GM23338 (cell line): ENCODE results near the gene NF1. TPM values are rescaled to one million over a fixed set of nuclear protein-coding genes. Genes with fewer than 3 reads are reported as not detected.
A peak's percentile ranks its signal among the peaks of the same experiment; 100 is the strongest.

Source experiments
- ATAC-seq: fragments of 200-7000 bp; cut with Tn5 transposase; 3 replicates; pipeline ENCODE4 v1.9.1; 2020
- DNase-seq: peaks from one replicate; pipeline ENCODE4 v3.0.0-alpha.2; 2015; ENCODE audit warnings: low spot score
- H2AFZ ChIP-seq: fragments of 200-600 bp; sonication (generic); 2 replicates; pipeline ENCODE4 v1.8.0; 2016; ENCODE audit warnings: antibody characterized with exemption, mild to moderate bottlenecking, moderate library complexity
- H3F3A ChIP-seq: fragments of 200-600 bp; sonication (generic); replicated peaks from 2 replicates; pipeline ENCODE4 v1.8.0; 2017; ENCODE audit warnings: antibody characterized with exemption, mixed run types, low read depth
- H3K27ac ChIP-seq: fragments of 200-600 bp; sonication (generic); 2 replicates; pipeline ENCODE4 v1.6.1; 2016; ENCODE audit warnings: low read depth
- H3K27me3 ChIP-seq: fragments of 200-600 bp; sonication (generic); 2 replicates; pipeline ENCODE4 v1.8.0; 2016; ENCODE audit warnings: mild to moderate bottlenecking, mixed run types, moderate library complexity; ENCODE audit not compliant: insufficient read depth
- H3K36me3 ChIP-seq: fragments of 200-600 bp; sonication (generic); 2 replicates; pipeline ENCODE4 v1.8.0; 2016; ENCODE audit warnings: mild to moderate bottlenecking; ENCODE audit not compliant: insufficient read depth
- H3K4me1 ChIP-seq: fragments of 200-600 bp; sonication (generic); 2 replicates; pipeline ENCODE4 v1.8.0; 2016; ENCODE audit warnings: mild to moderate bottlenecking, moderate library complexity; ENCODE audit not compliant: insufficient read depth
- H3K4me2 ChIP-seq: fragments of 200-600 bp; sonication (generic); 2 replicates; pipeline ENCODE4 v1.7.1; 2017; ENCODE audit warnings: mixed run types
- H3K4me3 ChIP-seq: fragments of 200-600 bp; sonication (generic); 2 replicates; pipeline ENCODE4 v1.6.1; 2016; ENCODE audit warnings: mixed run types
- H3K79me2 ChIP-seq: fragments of 200-600 bp; sonication (generic); replicated peaks from 2 replicates; pipeline ENCODE4 v1.8.0; 2017; ENCODE audit warnings: mild to moderate bottlenecking; ENCODE audit not compliant: insufficient read depth
- H3K9me2 ChIP-seq: fragments of 200-600 bp; sonication (generic); 2 replicates; pipeline ENCODE4 v1.8.0; 2017; ENCODE audit not compliant: insufficient read depth
- H4K20me1 ChIP-seq: fragments of 200-600 bp; sonication (generic); replicated peaks from 2 replicates; pipeline ENCODE4 v1.8.0; 2017; ENCODE audit warnings: mild to moderate bottlenecking; ENCODE audit not compliant: insufficient read depth
- H3K27ac Mint-ChIP-seq: 2 replicates; pipeline ENCODE4 v1.8.0; 2020; ENCODE audit warnings: inconsistent platforms, mild to moderate bottlenecking, moderate library complexity, mixed read lengths
- H3K27me3 Mint-ChIP-seq: 3 replicates; pipeline ENCODE4 v1.8.0; 2022; ENCODE audit warnings: low read depth, mild to moderate bottlenecking, moderate library complexity, mixed read lengths, inconsistent platforms; ENCODE audit not compliant: insufficient read depth, poor library complexity
- H3K36me3 Mint-ChIP-seq: 3 replicates; pipeline ENCODE4 v1.8.0; 2021; ENCODE audit warnings: low read depth, mild to moderate bottlenecking, inconsistent platforms, moderate library complexity, mixed read lengths
- H3K4me1 Mint-ChIP-seq: 3 replicates; pipeline ENCODE4 v1.8.0; 2020; ENCODE audit warnings: mild to moderate bottlenecking, inconsistent platforms, mixed read lengths
- H3K4me3 Mint-ChIP-seq: 3 replicates; pipeline ENCODE4 v1.8.0; 2021; ENCODE audit warnings: moderate library complexity, mild to moderate bottlenecking, inconsistent platforms, mixed read lengths
- H3K9me3 Mint-ChIP-seq: 3 replicates; pipeline ENCODE4 v1.8.0; 2020; ENCODE audit warnings: moderate library complexity, mild to moderate bottlenecking, inconsistent platforms, mixed read lengths
- CREB1 ChIP-seq: fragments of 250-450 bp; sonication (Bioruptor Pico); IDR thresholded peaks from 2 replicates; pipeline ENCODE4 v1.5.0; 2020; ENCODE audit warnings: low read depth, mild to moderate bottlenecking, moderate library complexity
- EZH2 ChIP-seq: fragments of 200-600 bp; sonication (generic); IDR thresholded peaks from one replicate; pipeline ENCODE4 v1.8.0; 2017; ENCODE audit warnings: antibody characterized with exemption, mild to moderate bottlenecking, low read depth; ENCODE audit not compliant: unreplicated experiment
- JUNB ChIP-seq: IDR thresholded peaks from one replicate; pipeline ENCODE4 v1.6.1; 2016; ENCODE audit warnings: antibody characterized with exemption; ENCODE audit not compliant: unreplicated experiment
- NANOG ChIP-seq: IDR thresholded peaks from 2 replicates; pipeline ENCODE4 v1.6.1; 2016; ENCODE audit warnings: antibody characterized with exemption, borderline replicate concordance
- POLR2AphosphoS5 ChIP-seq: IDR thresholded peaks from 2 replicates; pipeline ENCODE4 v1.6.1; 2016; ENCODE audit warnings: antibody characterized with exemption, low read depth
- STAT1 ChIP-seq: IDR thresholded peaks from one replicate; pipeline ENCODE4 v1.6.1; 2016; ENCODE audit warnings: antibody characterized with exemption; ENCODE audit not compliant: unreplicated experiment
- ZNF114 ChIP-seq: fragments of 250-450 bp; sonication (Bioruptor Pico); IDR thresholded peaks from 2 replicates; pipeline ENCODE4 v1.5.0; 2020; ENCODE audit warnings: mild to moderate bottlenecking, moderate library complexity
- ZNF462 ChIP-seq: fragments of 250-450 bp; sonication (Bioruptor Pico); IDR thresholded peaks from 2 replicates; pipeline ENCODE4 v1.5.0; 2020; ENCODE audit warnings: mild to moderate bottlenecking, moderate library complexity
- polyA plus RNA-seq: library from polyadenylated mRNA; unstranded; fragments of >200 nt; fragmentation: Nextera tagmentation; extraction: Ambion mirVana; gene quantifications from 2 replicates; pipeline ENCODE4 v1.2.1, GENCODE V29; 2016
- total RNA-seq: library from RNA; depleted of rRNA; stranded (reverse); fragments of >200 nt; shearing (Covaris generic); gene quantifications from 2 replicates; pipeline ENCODE4 v1.2.3, GENCODE V29; 2014
- TF ChIP-seq, protein P1 (sequence below): IDR thresholded peaks from one replicate; pipeline ENCODE4 v1.6.1; 2018; ENCODE audit warnings: antibody characterized with exemption; ENCODE audit not compliant: unreplicated experiment
- TF ChIP-seq, protein P2 (sequence below): IDR thresholded peaks from 2 replicates; pipeline ENCODE4 v1.6.1; 2016; ENCODE audit warnings: antibody characterized with exemption

The NF1 gene
- total and polyA plus RNA-seq, 2 experiments from 2014 or later = 16.3 to 49.7 TPM

- H3F3A ChIP-seq = no peaks in the 10 kb centered on the region
- Mint-ChIP-seq H3K27ac (peak overlapping the region; percentile 90), H3K4me1 (peaks cover 18% of the 10 kb centered on the region), H3K36me3 (peaks cover 7% of the 10 kb centered on the region; the same call in 1 of the 3 replicates), H3K27me3 (no peaks in the 10 kb centered on the region), H3K9me3 (no peaks in the 10 kb centered on the region), H3K4me3 (no peak overlapping the region)
- no peak for TF ChIP-seq JUNB
- ATAC-seq = no peak
- no peak overlapping the region for H3K4me3 ChIP-seq
- no peaks in the 10 kb centered on the region for H4K20me1 ChIP-seq
- no peak overlapping the region for H2AFZ ChIP-seq
- peaks cover 8% of the 10 kb centered on the region; the same call in 1 of the 2 replicates for H3K4me1 ChIP-seq
- no peaks in the 10 kb centered on the region for H3K79me2 ChIP-seq
- no peak overlapping the region for H3K4me2 ChIP-seq
- H3K27me3 ChIP-seq = no peaks in the 10 kb centered on the region
- no peaks in the 10 kb centered on the region for H3K36me3 ChIP-seq
- no peak for DNase-seq
- H3K9me2 ChIP-seq = no peaks in the 10 kb centered on the region
- no peak overlapping the region for H3K27ac ChIP-seq
These were observed 155.5 kb downstream of the NF1 start for GRCh38 chr17:31250229-31250628.

- H3F3A ChIP-seq = no peaks in the 10 kb centered on the region
- H3K36me3 ChIP-seq = no peaks in the 10 kb centered on the region
- H3K79me2 ChIP-seq = no peaks in the 10 kb centered on the region
- no peaks in the 10 kb centered on the region for H3K9me3 Mint-ChIP-seq
- H3K27ac Mint-ChIP-seq = no peak overlapping the region
- H3K9me2 ChIP-seq = no peaks in the 10 kb centered on the region
- H3K36me3 Mint-ChIP-seq = 0 out of 3 replicates have a peak, but pooled peaks cover 3% of the 10 kb centered on the region
- H3K27me3 ChIP-seq = no peaks in the 10 kb centered on the region
- ATAC-seq (no peak), DNase-seq (no peak)
- H3K27ac ChIP-seq = no peak overlapping the region
- H3K4me3 ChIP-seq = no peak overlapping the region
- 0 out of 2 replicates have a peak, but pooled peaks cover 3% of the 10 kb centered on the region for H3K4me1 ChIP-seq
- H4K20me1 ChIP-seq = no peaks in the 10 kb centered on the region
- peaks cover 11% of the 10 kb centered on the region; the same call in 2 of the 3 replicates for H3K4me1 Mint-ChIP-seq
- H2AFZ ChIP-seq = no peak overlapping the region
- H3K27me3 Mint-ChIP-seq = no peaks in the 10 kb centered on the region
- no peak overlapping the region for H3K4me2 ChIP-seq
- H3K4me3 Mint-ChIP-seq = no peak overlapping the region
- no peak for TF ChIP-seq EZH2
- no peak for TF ChIP-seq NANOG
- TF ChIP-seq, protein P1, sequence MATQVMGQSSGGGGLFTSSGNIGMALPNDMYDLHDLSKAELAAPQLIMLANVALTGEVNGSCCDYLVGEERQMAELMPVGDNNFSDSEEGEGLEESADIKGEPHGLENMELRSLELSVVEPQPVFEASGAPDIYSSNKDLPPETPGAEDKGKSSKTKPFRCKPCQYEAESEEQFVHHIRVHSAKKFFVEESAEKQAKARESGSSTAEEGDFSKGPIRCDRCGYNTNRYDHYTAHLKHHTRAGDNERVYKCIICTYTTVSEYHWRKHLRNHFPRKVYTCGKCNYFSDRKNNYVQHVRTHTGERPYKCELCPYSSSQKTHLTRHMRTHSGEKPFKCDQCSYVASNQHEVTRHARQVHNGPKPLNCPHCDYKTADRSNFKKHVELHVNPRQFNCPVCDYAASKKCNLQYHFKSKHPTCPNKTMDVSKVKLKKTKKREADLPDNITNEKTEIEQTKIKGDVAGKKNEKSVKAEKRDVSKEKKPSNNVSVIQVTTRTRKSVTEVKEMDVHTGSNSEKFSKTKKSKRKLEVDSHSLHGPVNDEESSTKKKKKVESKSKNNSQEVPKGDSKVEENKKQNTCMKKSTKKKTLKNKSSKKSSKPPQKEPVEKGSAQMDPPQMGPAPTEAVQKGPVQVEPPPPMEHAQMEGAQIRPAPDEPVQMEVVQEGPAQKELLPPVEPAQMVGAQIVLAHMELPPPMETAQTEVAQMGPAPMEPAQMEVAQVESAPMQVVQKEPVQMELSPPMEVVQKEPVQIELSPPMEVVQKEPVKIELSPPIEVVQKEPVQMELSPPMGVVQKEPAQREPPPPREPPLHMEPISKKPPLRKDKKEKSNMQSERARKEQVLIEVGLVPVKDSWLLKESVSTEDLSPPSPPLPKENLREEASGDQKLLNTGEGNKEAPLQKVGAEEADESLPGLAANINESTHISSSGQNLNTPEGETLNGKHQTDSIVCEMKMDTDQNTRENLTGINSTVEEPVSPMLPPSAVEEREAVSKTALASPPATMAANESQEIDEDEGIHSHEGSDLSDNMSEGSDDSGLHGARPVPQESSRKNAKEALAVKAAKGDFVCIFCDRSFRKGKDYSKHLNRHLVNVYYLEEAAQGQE = no peak
- TF ChIP-seq STAT1 = no peak
- TF ChIP-seq CREB1 (CRISPR knock-in tag) = no peak
- no peak for TF ChIP-seq ZNF462
- TF ChIP-seq, protein P2, sequence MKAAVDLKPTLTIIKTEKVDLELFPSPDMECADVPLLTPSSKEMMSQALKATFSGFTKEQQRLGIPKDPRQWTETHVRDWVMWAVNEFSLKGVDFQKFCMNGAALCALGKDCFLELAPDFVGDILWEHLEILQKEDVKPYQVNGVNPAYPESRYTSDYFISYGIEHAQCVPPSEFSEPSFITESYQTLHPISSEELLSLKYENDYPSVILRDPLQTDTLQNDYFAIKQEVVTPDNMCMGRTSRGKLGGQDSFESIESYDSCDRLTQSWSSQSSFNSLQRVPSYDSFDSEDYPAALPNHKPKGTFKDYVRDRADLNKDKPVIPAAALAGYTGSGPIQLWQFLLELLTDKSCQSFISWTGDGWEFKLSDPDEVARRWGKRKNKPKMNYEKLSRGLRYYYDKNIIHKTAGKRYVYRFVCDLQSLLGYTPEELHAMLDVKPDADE = no peak
- no peak for TF ChIP-seq JUNB
- no peak for TF ChIP-seq POLR2AphosphoS5
- no peak for TF ChIP-seq ZNF114
These were observed 156.6 kb downstream of the NF1 start for GRCh38 chr17:31251105-31251969.
